ENCODE data around the gene HNRNPM.

DNA sequence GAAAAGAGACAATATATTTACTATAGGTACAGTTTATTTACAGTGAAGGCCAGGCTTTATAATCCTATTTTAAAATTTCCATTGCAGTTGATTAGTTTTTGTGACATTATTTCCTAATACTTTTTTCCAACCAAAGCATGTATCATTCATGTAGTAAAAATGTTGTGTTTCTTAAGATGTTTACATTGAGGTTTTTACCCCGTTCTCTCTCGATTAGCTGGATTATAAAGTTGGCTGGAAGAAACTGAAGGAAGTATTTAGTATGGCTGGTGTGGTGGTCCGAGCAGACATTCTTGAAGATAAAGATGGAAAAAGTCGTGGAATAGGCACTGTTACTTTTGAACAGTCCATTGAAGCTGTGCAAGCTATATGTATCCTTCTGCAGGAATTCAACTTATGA lies 21.2 kb downstream of the HNRNPM start:
- TF ChIP-seq ZNF565 (CRISPR knock-in tag; conservative IDR thresholded peaks at IDR 0.05; ENCODE audit: low read depth) (no peak), SNAI2 (CRISPR knock-in tag; IDR thresholded peaks at IDR 0.05) (no peak), ZNF8 (CRISPR knock-in tag; IDR thresholded peaks at IDR 0.05) (no peak)
- TF ChIP-seq, protein P1, sequence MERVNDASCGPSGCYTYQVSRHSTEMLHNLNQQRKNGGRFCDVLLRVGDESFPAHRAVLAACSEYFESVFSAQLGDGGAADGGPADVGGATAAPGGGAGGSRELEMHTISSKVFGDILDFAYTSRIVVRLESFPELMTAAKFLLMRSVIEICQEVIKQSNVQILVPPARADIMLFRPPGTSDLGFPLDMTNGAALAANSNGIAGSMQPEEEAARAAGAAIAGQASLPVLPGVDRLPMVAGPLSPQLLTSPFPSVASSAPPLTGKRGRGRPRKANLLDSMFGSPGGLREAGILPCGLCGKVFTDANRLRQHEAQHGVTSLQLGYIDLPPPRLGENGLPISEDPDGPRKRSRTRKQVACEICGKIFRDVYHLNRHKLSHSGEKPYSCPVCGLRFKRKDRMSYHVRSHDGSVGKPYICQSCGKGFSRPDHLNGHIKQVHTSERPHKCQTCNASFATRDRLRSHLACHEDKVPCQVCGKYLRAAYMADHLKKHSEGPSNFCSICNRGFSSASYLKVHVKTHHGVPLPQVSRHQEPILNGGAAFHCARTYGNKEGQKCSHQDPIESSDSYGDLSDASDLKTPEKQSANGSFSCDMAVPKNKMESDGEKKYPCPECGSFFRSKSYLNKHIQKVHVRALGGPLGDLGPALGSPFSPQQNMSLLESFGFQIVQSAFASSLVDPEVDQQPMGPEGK (CRISPR knock-in tag; IDR thresholded peaks at IDR 0.05; ENCODE audit: borderline replicate concordance) = no peak
- TF ChIP-seq, protein P2, sequence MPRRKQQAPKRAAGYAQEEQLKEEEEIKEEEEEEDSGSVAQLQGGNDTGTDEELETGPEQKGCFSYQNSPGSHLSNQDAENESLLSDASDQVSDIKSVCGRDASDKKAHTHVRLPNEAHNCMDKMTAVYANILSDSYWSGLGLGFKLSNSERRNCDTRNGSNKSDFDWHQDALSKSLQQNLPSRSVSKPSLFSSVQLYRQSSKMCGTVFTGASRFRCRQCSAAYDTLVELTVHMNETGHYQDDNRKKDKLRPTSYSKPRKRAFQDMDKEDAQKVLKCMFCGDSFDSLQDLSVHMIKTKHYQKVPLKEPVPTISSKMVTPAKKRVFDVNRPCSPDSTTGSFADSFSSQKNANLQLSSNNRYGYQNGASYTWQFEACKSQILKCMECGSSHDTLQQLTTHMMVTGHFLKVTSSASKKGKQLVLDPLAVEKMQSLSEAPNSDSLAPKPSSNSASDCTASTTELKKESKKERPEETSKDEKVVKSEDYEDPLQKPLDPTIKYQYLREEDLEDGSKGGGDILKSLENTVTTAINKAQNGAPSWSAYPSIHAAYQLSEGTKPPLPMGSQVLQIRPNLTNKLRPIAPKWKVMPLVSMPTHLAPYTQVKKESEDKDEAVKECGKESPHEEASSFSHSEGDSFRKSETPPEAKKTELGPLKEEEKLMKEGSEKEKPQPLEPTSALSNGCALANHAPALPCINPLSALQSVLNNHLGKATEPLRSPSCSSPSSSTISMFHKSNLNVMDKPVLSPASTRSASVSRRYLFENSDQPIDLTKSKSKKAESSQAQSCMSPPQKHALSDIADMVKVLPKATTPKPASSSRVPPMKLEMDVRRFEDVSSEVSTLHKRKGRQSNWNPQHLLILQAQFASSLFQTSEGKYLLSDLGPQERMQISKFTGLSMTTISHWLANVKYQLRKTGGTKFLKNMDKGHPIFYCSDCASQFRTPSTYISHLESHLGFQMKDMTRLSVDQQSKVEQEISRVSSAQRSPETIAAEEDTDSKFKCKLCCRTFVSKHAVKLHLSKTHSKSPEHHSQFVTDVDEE (CRISPR knock-in tag; IDR thresholded peaks at IDR 0.05) = no peak
- TF ChIP-seq, protein P3, sequence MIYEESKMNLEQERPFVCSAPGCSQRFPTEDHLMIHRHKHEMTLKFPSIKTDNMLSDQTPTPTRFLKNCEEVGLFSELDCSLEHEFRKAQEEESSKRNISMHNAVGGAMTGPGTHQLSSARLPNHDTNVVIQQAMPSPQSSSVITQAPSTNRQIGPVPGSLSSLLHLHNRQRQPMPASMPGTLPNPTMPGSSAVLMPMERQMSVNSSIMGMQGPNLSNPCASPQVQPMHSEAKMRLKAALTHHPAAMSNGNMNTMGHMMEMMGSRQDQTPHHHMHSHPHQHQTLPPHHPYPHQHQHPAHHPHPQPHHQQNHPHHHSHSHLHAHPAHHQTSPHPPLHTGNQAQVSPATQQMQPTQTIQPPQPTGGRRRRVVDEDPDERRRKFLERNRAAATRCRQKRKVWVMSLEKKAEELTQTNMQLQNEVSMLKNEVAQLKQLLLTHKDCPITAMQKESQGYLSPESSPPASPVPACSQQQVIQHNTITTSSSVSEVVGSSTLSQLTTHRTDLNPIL (CRISPR knock-in tag; IDR thresholded peaks at IDR 0.05; ENCODE audit: low read depth) = no peak

All from SK-N-SH treated with all-trans-retinoic acid at 6 μM for 48 hours (cell line).